H1 (cell line): ENCODE measurements around the gene LHFPL2. TPM values are rescaled to one million over a fixed set of nuclear protein-coding genes. Genes with fewer than 3 reads are reported as not detected.

Experiments used
- BACH1 ChIP-seq: IDR thresholded peaks from 2 replicates; pipeline ENCODE4 v1.6.1; 2012; ENCODE audit warnings: low read length, improper control_type of control experiment
- CBX8 ChIP-seq: fragments of 300-800, 300-1000 bp; sonication (generic); IDR thresholded peaks from 2 replicates; pipeline ENCODE4 v1.7.1; 2016; ENCODE audit warnings: low read depth, low read length, borderline replicate concordance
- CHD1 ChIP-seq: IDR thresholded peaks from 2 replicates; pipeline ENCODE4 v1.6.1; 2012; ENCODE audit warnings: low read depth, low read length, improper control_type of control experiment
- KDM1A ChIP-seq: fragments of 200-600, 300-600 bp; sonication (generic); IDR thresholded peaks from 2 replicates; pipeline ENCODE4 v1.7.1; 2016; ENCODE audit warnings: mild to moderate bottlenecking, low read length, borderline replicate concordance
- RNF2 ChIP-seq: fragments of 200-900, 300-1000 bp; sonication (generic); IDR thresholded peaks from 2 replicates; pipeline ENCODE4 v1.7.1; 2016; ENCODE audit warnings: borderline replicate concordance, low read depth, mild to moderate bottlenecking, antibody characterized with exemption, low read length; ENCODE audit not compliant: poor library complexity, severe bottlenecking; ENCODE audit errors: missing control alignments
- SP2 ChIP-seq: IDR thresholded peaks from 2 replicates; pipeline ENCODE4 v1.6.1; 2012; ENCODE audit warnings: mild to moderate bottlenecking, low read length, inconsistent platforms
- SP4 ChIP-seq: IDR thresholded peaks from 2 replicates; pipeline ENCODE4 v1.6.1; 2012; ENCODE audit warnings: low read length, inconsistent platforms
- polyA plus RNA-seq, 7 experiments: library from polyadenylated mRNA; depleted of rRNA in 3 of 7; stranded (reverse) in 5 of 7; unstranded in 2 of 7; fragments of >200 nt in 5 of 7; fragments of 200-250 nt in 2 of 7; gene quantifications; 1 replicate in 5 of 7; 2 replicates in 1 of 7; 4 replicates in 1 of 7; pipeline versions ENCODE4 v1.2.1 to v1.2.3, GENCODE V29; 2011 to 2013; ENCODE audit warnings: missing spikeins in 2 of 7, mixed read lengths in 2 of 7
- total RNA-seq: library from RNA; stranded (reverse); fragmentation: NEBNext Ultra II Directional; extraction: Animal tissue kit (Norgen Biotek cat#: 25700); gene quantifications from 2 replicates; pipeline ENCODE4 v1.2.1, GENCODE V29; 2021
- TF ChIP-seq, protein P1 (sequence below), 3 experiments: IDR thresholded peaks; 1 replicate in 2 of 3; 2 replicates in 1 of 3; pipeline versions ENCODE4 v1.5.1 to v1.6.1; 2011; ENCODE audit warnings: low read length in 3 of 3, mild to moderate bottlenecking in 3 of 3, inconsistent platforms in 2 of 3, low read depth in 1 of 3, moderate library complexity in 1 of 3; ENCODE audit not compliant: insufficient read depth in 1 of 3; ENCODE audit errors: control extremely low read depth in 1 of 3

The LHFPL2 gene
- total and polyA plus RNA-seq, 2 of the 8 experiments (the other 6 are each of a cell fraction or from before 2014, with no cell fraction given) = 9.6 to 43.0 TPM

DNA sequence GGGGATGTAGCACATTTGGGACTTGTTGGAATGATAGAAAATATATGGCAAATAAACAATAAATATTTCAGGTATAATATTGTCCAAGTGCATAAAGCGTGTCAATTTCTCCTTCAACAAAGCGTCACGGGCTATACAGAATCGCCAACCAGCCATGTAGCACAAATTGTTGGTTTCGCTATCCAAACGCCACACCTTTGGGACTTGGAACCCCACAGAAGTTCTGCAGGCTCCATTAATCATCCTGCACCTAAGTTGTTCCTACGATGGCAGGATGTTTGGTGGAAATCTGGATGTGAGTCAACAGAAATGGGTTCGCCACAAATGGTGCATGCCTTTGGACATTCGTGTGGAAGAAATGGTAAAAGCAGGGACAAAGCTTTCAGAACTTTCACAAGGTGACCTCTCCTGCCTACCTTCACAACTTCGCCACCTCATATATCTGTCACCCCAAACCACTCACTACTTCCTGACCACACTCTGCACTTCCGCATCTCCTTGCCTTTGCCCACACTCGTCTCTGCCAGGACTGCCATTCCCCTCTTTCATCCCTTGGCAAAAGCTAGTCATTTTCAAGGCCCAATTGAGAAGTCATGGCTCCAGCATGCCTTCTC lies 95.7 kb downstream of the LHFPL2 start (continued):
- no peak for TF ChIP-seq RNF2
- TF ChIP-seq CHD1 = no peak
- no peak for TF ChIP-seq SP2
- TF ChIP-seq KDM1A = no peak
- no peak for TF ChIP-seq CBX8
- TF ChIP-seq, protein P1, sequence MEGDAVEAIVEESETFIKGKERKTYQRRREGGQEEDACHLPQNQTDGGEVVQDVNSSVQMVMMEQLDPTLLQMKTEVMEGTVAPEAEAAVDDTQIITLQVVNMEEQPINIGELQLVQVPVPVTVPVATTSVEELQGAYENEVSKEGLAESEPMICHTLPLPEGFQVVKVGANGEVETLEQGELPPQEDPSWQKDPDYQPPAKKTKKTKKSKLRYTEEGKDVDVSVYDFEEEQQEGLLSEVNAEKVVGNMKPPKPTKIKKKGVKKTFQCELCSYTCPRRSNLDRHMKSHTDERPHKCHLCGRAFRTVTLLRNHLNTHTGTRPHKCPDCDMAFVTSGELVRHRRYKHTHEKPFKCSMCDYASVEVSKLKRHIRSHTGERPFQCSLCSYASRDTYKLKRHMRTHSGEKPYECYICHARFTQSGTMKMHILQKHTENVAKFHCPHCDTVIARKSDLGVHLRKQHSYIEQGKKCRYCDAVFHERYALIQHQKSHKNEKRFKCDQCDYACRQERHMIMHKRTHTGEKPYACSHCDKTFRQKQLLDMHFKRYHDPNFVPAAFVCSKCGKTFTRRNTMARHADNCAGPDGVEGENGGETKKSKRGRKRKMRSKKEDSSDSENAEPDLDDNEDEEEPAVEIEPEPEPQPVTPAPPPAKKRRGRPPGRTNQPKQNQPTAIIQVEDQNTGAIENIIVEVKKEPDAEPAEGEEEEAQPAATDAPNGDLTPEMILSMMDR (IDR thresholded peaks at IDR 0.05; ENCODE audit: control extremely low read depth in 1 of 3, insufficient read depth in 1 of 3, low read depth in 1 of 3, low read length in 3 of 3) = no peak
- no peak for TF ChIP-seq BACH1
- TF ChIP-seq SP4 = no peak
